ENCODE measurements around the gene A3GALT2. TPM values are rescaled to one million over a fixed set of nuclear protein-coding genes. Genes with fewer than 3 reads are reported as not detected.

The A3GALT2 gene
- polyA plus RNA-seq, 2 of the 4 experiments (the other 2 are of a cell fraction) = not detected

DNA sequence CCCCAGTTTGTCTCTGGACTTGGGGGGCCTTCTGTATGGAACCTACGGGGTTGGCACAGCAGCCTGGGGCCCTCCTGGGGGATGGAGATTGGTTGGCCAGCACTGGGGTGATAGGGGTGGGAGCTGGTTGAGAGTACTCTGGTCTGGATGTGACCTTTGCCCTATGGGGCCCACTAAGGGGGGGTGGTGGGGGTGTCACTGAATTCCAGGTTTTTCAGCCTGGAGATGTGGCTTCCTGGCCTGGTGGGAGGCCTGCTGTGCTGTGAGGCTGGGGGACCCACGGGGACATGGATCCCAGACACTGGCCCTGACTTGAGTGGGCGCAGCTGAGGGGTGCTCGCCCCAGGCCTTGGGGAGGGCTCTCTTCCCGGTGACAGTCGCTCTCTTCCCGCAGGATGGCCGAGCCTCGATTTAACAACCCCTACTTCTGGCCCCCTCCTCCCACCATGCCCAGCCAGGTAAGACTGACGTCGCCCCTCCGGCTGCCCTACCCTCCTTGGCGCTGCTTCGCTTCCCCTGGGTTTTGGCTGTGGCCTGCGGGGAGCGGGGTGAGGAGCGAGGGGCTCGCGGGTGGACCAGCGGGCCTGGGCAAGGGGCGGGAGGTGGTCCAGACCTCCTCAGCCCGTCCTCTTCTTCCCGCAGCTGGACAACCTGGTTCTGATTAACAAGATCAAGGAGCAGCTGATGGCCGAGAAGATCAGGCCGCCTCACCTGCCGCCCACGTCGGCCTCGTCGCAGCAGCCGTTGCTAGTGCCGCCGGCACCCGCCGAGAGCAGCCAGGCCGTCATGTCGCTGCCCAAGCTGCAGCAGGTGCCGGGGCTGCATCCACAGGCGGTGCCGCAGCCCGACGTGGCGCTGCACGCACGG, 45.0 kb downstream of the A3GALT2 start:
- Histone ChIP-seq H3K4me2 (no peak overlapping the region), H3K4me1 (no peaks in the 10 kb centered on the region), H3K9me3 (no peaks in the 10 kb centered on the region), H3K27ac (no peak overlapping the region), H3K4me3 (no peak overlapping the region)
- FAIRE-seq = no peak
- CTCF ChIA-PET = interaction anchor here (1.3 kb wide), 1 partner anchor 12 kb away, joined by 3 read pairs; no protein-coding TSS in a partner anchor
- no peak for ATAC-seq
- DNase-seq (ENCODE audit: low read depth in 1 of 2, low spot score in 1 of 2) = no peak
- TF ChIP-seq GATA3 (IDR thresholded peaks at IDR 0.05; ENCODE audit: borderline replicate concordance) (no peak), RARB (CRISPR knock-in tag; IDR thresholded peaks at IDR 0.05) (no peak), ZNF302 (CRISPR knock-in tag; IDR thresholded peaks at IDR 0.05) (no peak), JUN (IDR thresholded peaks at IDR 0.05) (no peak), RNF2 (IDR thresholded peaks at IDR 0.05; ENCODE audit: borderline replicate concordance, low read depth) (no peak), HMGXB4 (CRISPR knock-in tag; IDR thresholded peaks at IDR 0.05; ENCODE audit: borderline replicate concordance) (no peak), HEYL (CRISPR knock-in tag; IDR thresholded peaks at IDR 0.05) (no peak), TP53 (CRISPR knock-in tag; IDR thresholded peaks at IDR 0.05) (no peak), RFX5 (IDR thresholded peaks at IDR 0.05) (no peak), RAD21 (conservative IDR thresholded peaks at IDR 0.05 in 1 of 2, IDR thresholded peaks at IDR 0.05 in 1 of 2) (no peak), CTCF (IDR thresholded peaks at IDR 0.05) (no peak), CHD2 (IDR thresholded peaks at IDR 0.05; ENCODE audit: low read length, partially characterized antibody) (no peak)
- 95% methylated on average over 19 of the region's 45 CpGs for WGBS (ENCODE audit: missing lambda C conversion rate)
- POLR2A ChIA-PET = no interaction called here

DNA sequence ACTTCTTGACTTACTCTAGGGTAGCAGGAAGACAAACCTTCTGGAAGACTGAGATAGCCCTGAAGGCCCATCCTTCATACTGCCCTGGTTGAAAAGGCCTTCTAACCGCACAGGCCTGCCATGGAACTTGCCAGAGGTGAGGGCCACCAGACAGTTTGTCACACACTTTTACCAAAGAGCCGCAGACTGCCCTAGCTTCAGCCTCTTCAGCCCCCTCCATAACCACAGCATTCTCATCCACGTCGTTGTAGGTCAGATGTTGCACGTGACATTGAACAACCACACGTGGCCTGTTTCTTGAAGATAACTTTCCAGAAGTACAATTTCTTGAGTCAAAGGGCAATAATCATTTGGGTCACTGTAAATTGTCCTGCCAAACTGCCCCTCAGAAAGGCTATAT, 45.7 kb downstream of the A3GALT2 start:
- H3K4me1 ChIP-seq = no peaks in the 10 kb centered on the region
- H3K4me3 ChIP-seq = no peak overlapping the region
- ChIA-PET CTCF (interaction anchor here (1.3 to 1.8 kb wide), 2 partner anchors 13 to 20 kb away, joined by 3 to 7 read pairs; no protein-coding TSS in a partner anchor), POLR2A (no interaction called here)
- ATAC-seq (no peak), DNase-seq (ENCODE audit: low read depth in 1 of 2, low spot score in 1 of 2) (no peak), FAIRE-seq (no peak)
- WGBS (ENCODE audit: missing lambda C conversion rate) = 86% methylated on average over 6 of the region's 6 CpGs
- no peak overlapping the region for H3K27ac ChIP-seq
- H3K4me2 ChIP-seq = no peak overlapping the region
- no peak for TF ChIP-seq FOXS1 (CRISPR knock-in tag; IDR thresholded peaks at IDR 0.05)
- TF ChIP-seq CBX2 (IDR thresholded peaks at IDR 0.05; ENCODE audit: borderline replicate concordance, low read depth) = no peak
- TF ChIP-seq RFX5 (IDR thresholded peaks at IDR 0.05) = no peak
- TF ChIP-seq HOXB13 (CRISPR knock-in tag; IDR thresholded peaks at IDR 0.05; ENCODE audit: low read depth) = no peak
- TF ChIP-seq ZC3H11A (IDR thresholded peaks at IDR 0.05) = no peak
- no peak for TF ChIP-seq EHMT2 (IDR thresholded peaks at IDR 0.05; ENCODE audit: low read depth)
- no peak for TF ChIP-seq NFE2L2 (conservative IDR thresholded peaks at IDR 0.05; ENCODE audit: low read length)
- no peak for TF ChIP-seq HDAC2 (IDR thresholded peaks at IDR 0.05)
- no peak for TF ChIP-seq E2F6 (IDR thresholded peaks at IDR 0.05; ENCODE audit: borderline replicate concordance, low read depth)
- no peak for TF ChIP-seq CTCF (IDR thresholded peaks at IDR 0.05)
- no peak for TF ChIP-seq GATA3 (IDR thresholded peaks at IDR 0.05; ENCODE audit: borderline replicate concordance)
- TF ChIP-seq EHF (CRISPR knock-in tag; IDR thresholded peaks at IDR 0.05) = no peak
- no peak for TF ChIP-seq CEBPB (IDR thresholded peaks at IDR 0.05)
- TF ChIP-seq FOSL2 (IDR thresholded peaks at IDR 0.05) = no peak
- TF ChIP-seq FOSL2 (CRISPR knock-in tag; IDR thresholded peaks at IDR 0.05) = no peak
- no peak for TF ChIP-seq NR3C1 (IDR thresholded peaks at IDR 0.05)
- no peak for TF ChIP-seq ESRRA (IDR thresholded peaks at IDR 0.05; ENCODE audit: borderline replicate concordance, low read length)
- no peak for TF ChIP-seq KDM5A (IDR thresholded peaks at IDR 0.05)
- H3K9me3 ChIP-seq = no peaks in the 10 kb centered on the region

Data from A549 (cell line).